Measurements from ENCODE around the gene RPL4.
A peak's percentile ranks its signal among the peaks of the same experiment; 100 is the strongest.

The RPL4 gene

DNA sequence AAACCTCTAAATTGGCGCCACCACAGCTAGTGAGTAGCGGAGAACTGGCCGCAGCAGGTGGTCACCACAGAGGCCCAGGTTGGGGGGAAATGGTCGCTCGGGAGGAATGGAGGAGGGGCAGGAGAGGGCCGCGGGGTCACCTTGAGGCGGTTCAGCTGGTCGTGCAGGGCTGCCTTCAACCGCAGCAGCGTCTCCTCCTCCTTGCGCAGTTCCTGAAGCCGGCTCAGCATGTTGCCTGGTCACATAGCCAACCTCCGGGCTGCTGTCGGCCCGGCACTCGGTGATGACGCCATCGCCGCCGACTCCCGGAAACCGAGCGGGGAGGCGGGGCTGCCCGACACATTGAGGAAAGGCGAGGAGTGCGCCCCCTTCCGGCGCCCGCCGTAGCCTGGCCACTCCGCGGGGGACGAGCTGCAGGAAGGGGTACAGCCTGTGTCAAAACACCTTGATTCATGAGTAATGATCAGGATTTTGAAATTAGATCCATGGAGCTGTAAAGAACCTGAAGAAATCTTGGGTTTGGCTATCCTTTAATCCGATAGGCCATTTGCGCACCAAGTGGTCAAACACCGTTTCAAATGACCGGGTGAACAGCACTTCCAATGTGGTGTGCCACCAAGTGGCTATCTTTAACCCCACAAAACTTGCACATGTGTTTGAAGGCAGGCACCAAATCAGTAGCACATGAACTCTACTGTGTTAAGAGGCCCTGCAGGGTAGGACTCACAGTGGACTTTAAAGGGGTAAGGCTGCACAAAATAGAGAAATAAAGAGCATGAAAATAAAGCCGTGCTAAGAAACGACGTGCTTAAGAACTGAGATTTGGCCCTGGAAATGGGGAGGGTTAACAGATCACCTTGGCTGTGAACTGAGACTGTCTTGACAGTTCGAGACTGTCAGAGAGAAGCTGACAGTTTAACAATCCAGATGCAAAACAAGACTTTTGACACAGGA lies 6.9 kb downstream of the RPL4 start, which contains the start of gene SNAPC5:
SNAPC5 (minus strand) TSS at position 261 of the 954 bp plus-strand sequence; CDS start at position 230, 31 bp downstream.
- H4K20me1 ChIP-seq (ENCODE audit: insufficient read depth, low read length): peaks cover 14% of the 10 kb centered on the region
- peaks cover 61% of the 10 kb centered on the region for H3F3A ChIP-seq (ENCODE audit: insufficient read depth, low read length)

DNA sequence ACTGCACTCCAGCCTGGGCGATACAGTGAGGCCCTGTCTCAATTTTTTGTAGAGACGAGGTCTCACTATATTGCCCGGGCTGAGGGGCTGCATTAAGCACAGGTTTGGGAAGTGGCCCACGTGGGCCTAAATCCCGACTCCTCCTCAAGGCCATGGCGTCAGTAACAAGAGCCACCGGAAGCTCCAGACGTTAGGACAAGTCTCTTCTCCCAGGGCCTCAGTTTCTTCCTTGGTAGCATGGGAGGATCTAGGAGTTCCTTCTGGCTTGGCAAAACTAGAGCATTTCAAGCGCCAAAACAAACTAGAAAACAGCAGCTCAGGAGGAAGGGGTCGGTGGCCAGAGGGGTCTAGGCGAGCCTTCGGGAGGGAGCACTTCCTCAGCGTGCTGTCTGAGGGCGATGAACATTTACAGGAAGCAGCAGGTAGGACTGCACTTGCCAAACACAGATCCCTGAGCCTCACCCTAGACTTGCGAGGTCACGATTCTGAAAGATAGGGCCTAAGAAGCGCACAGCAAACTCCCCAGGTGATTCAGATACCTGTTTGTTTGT lies 7.6 kb downstream of the RPL4 start:
- Histone ChIP-seq H3K9me3 (replicated peaks; ENCODE audit: insufficient read depth, low read length) (no peaks in the 10 kb centered on the region), H3K4me3 (ENCODE audit: low read length) (peak overlapping the region; percentile 89), H3K9ac (ENCODE audit: low read length) (peak overlapping the region; percentile 96), H3K4me2 (ENCODE audit: low read depth, low read length) (peak overlapping the region; percentile 93), H3K4me1 (ENCODE audit: low read length) (peaks cover 14% of the 10 kb centered on the region), H4K20me1 (ENCODE audit: insufficient read depth, low read length) (peaks cover 9% of the 10 kb centered on the region), H3K9me2 (replicated peaks; ENCODE audit: insufficient read depth, low read length) (no peaks in the 10 kb centered on the region), H3K27me3 (replicated peaks; ENCODE audit: insufficient read depth, low read length) (no peaks in the 10 kb centered on the region), H3F3A (ENCODE audit: insufficient read depth, low read length) (peaks cover 54% of the 10 kb centered on the region), H3K79me2 (ENCODE audit: low read length) (peaks cover 60% of the 10 kb centered on the region), H3K27ac (ENCODE audit: low read length) (peak overlapping the region; percentile 87), H3K36me3 (replicated peaks; ENCODE audit: insufficient read depth, low read length) (peaks cover 17% of the 10 kb centered on the region; the same call in 1 of the 2 replicates), H2AFZ (ENCODE audit: low read length) (peak overlapping the region; percentile 10)
- DNase-seq: no peak
- TF ChIP-seq, protein P1, sequence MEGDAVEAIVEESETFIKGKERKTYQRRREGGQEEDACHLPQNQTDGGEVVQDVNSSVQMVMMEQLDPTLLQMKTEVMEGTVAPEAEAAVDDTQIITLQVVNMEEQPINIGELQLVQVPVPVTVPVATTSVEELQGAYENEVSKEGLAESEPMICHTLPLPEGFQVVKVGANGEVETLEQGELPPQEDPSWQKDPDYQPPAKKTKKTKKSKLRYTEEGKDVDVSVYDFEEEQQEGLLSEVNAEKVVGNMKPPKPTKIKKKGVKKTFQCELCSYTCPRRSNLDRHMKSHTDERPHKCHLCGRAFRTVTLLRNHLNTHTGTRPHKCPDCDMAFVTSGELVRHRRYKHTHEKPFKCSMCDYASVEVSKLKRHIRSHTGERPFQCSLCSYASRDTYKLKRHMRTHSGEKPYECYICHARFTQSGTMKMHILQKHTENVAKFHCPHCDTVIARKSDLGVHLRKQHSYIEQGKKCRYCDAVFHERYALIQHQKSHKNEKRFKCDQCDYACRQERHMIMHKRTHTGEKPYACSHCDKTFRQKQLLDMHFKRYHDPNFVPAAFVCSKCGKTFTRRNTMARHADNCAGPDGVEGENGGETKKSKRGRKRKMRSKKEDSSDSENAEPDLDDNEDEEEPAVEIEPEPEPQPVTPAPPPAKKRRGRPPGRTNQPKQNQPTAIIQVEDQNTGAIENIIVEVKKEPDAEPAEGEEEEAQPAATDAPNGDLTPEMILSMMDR (IDR thresholded peaks at IDR 0.05; ENCODE audit: low read length): no peak
- TF ChIP-seq EZH2 (optimal IDR thresholded peaks at IDR 0.05; ENCODE audit: low read depth, low read length): no peak
- no peak for TF ChIP-seq EZH2phosphoT487 (IDR thresholded peaks at IDR 0.05; ENCODE audit: low read length)

More for the DNA sequence above, 6.9 kb downstream of the RPL4 start, which contains the start of gene SNAPC5:
- Histone ChIP-seq H3K36me3 (replicated peaks; ENCODE audit: insufficient read depth, low read length) (peaks cover 25% of the 10 kb centered on the region; the same call in 1 of the 2 replicates), H3K4me3 (ENCODE audit: low read length) (peak within 1 kb of the TSS; percentile 89), H3K9me3 (replicated peaks; ENCODE audit: insufficient read depth, low read length) (no peaks in the 10 kb centered on the region), H3K79me2 (ENCODE audit: low read length) (peaks cover 68% of the 10 kb centered on the region), H3K4me1 (ENCODE audit: low read length) (peaks cover 21% of the 10 kb centered on the region), H3K9ac (ENCODE audit: low read length) (peak within 1 kb of the TSS; percentile 96), H3K27me3 (replicated peaks; ENCODE audit: insufficient read depth, low read length) (no peaks in the 10 kb centered on the region), H2AFZ (ENCODE audit: low read length) (peak within 1 kb of the TSS; percentile 10), H3K27ac (ENCODE audit: low read length) (peak within 1 kb of the TSS; percentile 87), H3K4me2 (ENCODE audit: low read depth, low read length) (peak within 1 kb of the TSS; percentile 93), H3K9me2 (replicated peaks; ENCODE audit: insufficient read depth, low read length) (no peaks in the 10 kb centered on the region)
- TF ChIP-seq EZH2 (optimal IDR thresholded peaks at IDR 0.05; ENCODE audit: low read depth, low read length) (no peak), EZH2phosphoT487 (IDR thresholded peaks at IDR 0.05; ENCODE audit: low read length) (no peak)
- TF ChIP-seq, protein P1 (IDR thresholded peaks at IDR 0.05; ENCODE audit: low read length): peak; percentile 98
- DNase-seq: peak; percentile 96

DNA sequence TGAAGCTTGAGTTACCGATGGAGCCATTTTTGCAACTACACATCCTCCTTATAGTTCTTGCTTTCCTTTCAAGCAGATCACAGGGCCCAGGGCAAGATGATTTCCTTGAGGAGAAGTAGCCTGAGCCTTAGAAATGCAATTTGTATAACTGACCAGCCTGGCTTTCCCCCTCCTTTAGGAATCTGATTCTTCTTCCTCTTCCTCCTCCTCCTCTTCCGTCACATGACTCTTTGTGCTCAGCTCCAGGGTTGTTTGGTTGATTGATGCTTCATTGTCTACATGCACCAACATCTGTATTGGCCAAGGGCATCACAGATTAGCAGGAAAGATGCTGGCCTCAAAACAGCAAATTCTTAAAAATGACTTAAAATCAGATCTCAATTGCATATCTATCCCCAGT lies 10.4 kb downstream of the RPL4 start:
- TF ChIP-seq, protein P1 (IDR thresholded peaks at IDR 0.05; ENCODE audit: low read length): no peak
- TF ChIP-seq EZH2 (optimal IDR thresholded peaks at IDR 0.05; ENCODE audit: low read depth, low read length) (no peak), EZH2phosphoT487 (IDR thresholded peaks at IDR 0.05; ENCODE audit: low read length) (no peak)
- no peak overlapping the region for H3K27ac ChIP-seq (ENCODE audit: low read length)

More for the DNA sequence above, 10.4 kb downstream of the RPL4 start:
- H3K4me1 ChIP-seq (ENCODE audit: low read length): peaks cover 7% of the 10 kb centered on the region; the same call in 1 of the 2 replicates
- no peaks in the 10 kb centered on the region for H3K9me2 ChIP-seq (replicated peaks; ENCODE audit: insufficient read depth, low read length)
- H2AFZ ChIP-seq (ENCODE audit: low read length): no peak overlapping the region
- no peak overlapping the region for H3K9ac ChIP-seq (ENCODE audit: low read length)
- no peaks in the 10 kb centered on the region for H3K27me3 ChIP-seq (replicated peaks; ENCODE audit: insufficient read depth, low read length)
- H3K4me3 ChIP-seq (ENCODE audit: low read length): no peak overlapping the region
- DNase-seq: no peak
- no peaks in the 10 kb centered on the region for H3K9me3 ChIP-seq (replicated peaks; ENCODE audit: insufficient read depth, low read length)
- H3K36me3 ChIP-seq (replicated peaks; ENCODE audit: insufficient read depth, low read length): no peaks in the 10 kb centered on the region; the same call in 1 of the 2 replicates
- peaks cover 26% of the 10 kb centered on the region for H3F3A ChIP-seq (ENCODE audit: insufficient read depth, low read length)
- peaks cover 40% of the 10 kb centered on the region for H3K79me2 ChIP-seq (ENCODE audit: low read length)
- peaks cover 7% of the 10 kb centered on the region for H4K20me1 ChIP-seq (ENCODE audit: insufficient read depth, low read length)
- H3K4me2 ChIP-seq (ENCODE audit: low read depth, low read length): no peak overlapping the region

Measured in MM.1S (cell line).